Activated CD4-positive, alpha-beta T cell treated with anti-CD3 and anti-CD28 coated beads, Interleukin-10, Interleukin-2, amounts not matched to agents 100 ng/mL and 50 ng/mL, durations not matched to agents 16 hours and 8 hours (primary cell): ENCODE data around the gene NLN.
"Not testable (repeated sequence)": the region's sequence is repeated elsewhere in the genome, so short reads cannot be mapped to it uniquely, and the experiment has no call there.

Experiments used
- DNase-seq: peaks from one replicate; pipeline ENCODE4 v3.0.0-alpha.2; 2020

NLN gene

GRCh38 chr5:65734196-65734775 lies 12.3 kb downstream of the NLN start:
- not testable (repeated sequence) for DNase-seq

DNA sequence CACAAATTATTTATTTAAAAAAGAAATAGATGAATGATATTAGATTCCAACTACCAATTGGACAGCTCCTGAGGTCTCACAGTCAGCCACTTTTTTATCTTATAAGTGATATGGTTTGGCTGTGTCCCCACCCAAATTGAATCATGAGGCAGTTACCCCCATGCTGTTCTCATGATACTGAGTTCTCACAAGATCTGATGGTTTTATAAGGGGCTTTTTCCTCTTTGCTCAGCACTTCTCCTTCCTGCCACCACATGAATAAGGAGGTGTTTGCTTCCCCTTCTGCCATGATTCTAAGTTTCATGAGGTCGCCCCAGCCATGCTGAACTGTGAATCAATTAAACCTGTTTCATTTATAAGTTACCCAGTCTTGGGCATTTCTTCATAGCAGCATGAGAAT lies 12.9 kb downstream of the NLN start:
- no peak for DNase-seq

DNA sequence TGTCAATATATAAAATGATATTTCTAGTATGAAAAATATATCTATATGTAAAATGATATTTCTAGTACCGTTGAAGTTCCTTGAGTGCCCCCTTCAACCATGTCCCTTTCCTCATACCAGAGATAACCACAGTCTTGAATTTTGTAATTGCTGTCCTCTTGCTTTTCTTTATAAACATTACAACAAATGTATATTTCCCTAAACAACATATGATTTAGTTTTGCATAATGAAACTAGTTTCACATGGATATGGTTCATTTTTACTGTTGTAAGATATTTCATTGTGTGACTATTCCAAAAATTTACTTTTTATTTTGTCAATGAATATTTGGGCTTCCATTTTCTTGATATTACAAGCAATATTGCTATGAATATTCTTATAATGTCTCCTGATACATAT lies 14.0 kb downstream of the NLN start:
- no peak for DNase-seq

DNA sequence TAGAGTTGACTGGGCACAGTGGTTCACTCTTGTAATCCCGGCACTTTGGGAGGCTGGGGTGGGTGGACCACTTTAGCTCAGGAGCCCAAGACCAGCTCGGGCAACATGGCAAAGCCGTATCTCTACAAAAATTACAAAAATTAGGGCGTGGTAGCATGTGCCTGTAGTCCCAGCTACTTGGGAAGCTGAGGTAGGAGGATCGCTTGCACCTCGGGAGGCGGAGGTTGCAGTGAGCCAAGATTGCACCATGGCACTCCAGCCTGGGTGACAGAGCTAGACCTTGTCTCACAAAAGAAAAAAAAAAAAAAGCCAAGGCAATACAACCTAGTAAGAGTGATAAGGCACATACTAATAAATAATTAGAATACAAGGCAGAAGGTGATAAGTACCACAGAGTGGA lies 15.8 kb downstream of the NLN start:
- DNase-seq = no peak

- no peak for DNase-seq
These were observed 16.3 kb downstream of the NLN start for GRCh38 chr5:65738305-65738704.

GRCh38 chr5:65739162-65739561 lies 17.2 kb downstream of the NLN start:
- no peak for DNase-seq

DNA sequence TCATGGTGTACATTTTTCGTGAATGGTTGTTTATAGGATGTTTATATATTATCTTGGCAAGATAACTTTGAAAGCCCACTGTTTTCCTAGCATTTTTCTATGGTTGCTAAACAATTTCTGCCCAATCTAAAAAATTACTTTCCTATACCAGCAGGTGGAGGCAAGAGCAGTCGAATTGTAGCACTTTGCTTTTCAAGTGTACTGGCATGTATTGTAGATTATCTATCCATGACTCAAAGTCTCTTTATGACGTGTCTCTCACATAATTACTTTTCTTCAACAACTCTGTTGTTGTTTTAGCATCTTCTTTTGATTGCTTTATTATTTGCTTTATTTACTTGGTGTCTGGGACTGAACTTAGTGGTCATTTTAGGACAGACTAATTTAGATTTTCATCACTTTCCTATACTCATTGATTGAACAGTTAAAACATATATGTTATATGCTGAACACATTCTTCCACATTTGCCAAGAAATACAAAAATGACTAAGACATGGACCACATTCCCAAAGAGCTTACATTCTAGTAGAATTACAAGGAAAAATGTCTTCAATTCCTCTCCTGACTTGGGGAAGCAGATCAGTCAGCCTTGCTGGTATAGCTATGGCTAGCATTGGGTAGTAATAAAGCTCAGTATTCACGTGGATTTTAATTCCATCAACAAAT lies 20.7 kb downstream of the NLN start:
- DNase-seq = peak; percentile 80

- DNase-seq = no peak
These were observed 27.3 kb downstream of the NLN start for GRCh38 chr5:65749221-65749844.

DNA sequence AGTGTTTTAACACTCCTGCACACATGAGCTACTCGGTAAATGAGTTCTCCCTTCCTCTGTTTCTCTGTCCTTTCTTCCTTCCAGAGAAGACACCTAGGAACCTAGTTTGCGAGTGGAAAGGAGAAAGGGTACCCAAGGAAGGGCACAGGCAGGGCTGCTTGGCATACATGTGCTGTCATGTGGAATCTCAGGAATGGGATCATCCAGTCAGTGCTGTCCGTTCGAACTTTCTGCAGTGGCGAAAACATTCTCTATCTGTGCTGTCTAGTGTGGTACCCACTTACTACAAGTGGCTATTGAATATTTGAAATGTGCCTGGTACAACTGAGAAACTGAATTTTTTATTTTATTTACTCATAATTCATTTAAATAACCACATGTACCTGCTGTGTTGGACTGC lies 28.0 kb downstream of the NLN start:
- DNase-seq = no peak

DNA sequence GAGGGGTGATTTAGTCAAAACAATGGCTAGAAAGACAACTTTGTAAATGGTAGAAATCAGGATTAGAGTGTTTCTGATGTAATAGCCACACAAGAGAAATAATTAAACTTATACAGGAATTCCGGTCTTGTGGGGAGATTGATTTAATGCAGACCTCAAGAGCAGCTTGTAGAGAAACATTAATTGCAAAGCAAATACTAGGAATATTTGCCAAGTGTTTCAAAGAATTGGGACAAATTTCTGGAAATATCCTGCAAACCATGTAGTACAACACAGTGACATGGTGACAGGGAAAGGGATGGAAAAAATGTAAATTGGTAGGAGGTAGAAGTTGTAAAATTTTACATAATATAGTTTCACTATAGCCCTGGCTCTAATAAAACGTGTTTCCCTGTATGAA lies 28.9 kb downstream of the NLN start:
- no peak for DNase-seq

DNA sequence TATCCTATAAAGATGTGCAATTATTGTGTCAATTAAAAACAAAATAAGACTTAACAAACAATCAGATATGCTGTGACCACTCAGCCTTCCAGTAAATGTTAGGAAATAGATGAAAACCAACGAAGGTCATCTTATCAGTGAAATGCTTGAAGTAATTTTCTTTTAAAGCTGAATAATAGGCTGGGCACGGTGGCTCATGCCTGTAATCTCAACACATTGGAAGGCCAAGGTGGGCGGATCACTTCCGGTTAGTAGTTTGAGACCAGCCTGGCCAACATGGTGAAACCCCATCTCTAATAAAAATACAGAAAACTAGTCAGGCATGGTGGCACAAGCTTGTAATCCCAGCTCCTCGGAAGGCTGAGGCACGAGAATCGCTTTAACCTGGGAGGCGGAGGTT lies 31.2 kb downstream of the NLN start:
- DNase-seq = no peak

- no peak for DNase-seq
These were observed 36.6 kb downstream of the NLN start for GRCh38 chr5:65758546-65759144.

DNA sequence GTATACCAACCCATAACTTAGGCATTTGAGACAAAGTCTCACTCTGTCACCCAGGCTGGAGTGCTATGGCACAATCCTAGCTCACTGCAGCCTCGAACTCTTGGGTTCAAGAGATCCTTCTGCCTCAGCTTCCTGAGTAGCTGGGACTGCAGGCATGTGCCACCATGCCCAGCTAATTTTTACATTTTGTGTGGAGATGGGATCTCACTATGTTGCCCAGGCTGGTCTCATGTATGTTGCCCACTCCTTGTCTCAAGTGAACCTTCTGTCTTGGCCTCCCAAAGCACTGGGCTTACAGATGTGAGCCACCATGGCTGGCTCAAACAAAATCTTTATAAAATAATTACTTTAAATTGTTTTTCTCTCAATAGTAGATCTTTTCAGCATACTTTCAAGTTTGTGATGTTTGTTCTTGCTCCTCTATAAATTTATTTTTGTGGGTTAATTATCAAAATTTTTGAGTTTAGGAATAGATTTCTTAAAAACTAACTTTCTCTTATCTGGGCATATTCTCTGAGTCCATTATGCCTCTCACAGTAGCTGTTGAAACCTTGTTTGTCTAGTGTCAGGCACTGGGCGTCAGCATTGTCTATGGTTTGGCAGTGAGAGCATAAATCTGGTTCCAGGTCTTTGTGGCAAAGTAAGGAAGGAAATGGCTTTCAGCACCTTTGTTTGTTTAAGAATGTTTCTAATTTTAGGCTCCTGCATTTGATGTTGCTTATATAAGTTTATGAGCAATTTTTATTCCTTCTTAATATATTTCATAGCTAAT lies 38.7 kb downstream of the NLN start:
- peak; percentile 40 for DNase-seq

DNA sequence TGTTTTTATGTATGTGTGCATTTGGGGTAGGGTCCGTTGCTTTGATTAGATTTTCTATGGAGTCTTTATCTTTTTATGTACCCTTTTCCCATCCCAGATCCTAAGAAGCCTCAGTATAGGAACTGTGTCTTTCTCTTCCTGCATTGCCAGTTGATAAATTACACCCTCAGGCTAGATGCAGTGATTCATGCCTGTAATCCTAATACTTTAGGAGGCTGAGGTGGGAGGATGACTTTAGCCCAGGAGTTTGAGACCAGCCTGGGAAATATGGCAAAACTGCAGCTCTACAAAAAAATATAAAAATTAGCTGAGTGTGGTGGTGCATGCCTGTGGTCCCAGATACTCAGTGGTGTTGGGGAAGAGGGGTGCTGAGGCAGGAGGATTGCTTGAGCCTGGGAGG lies 40.2 kb downstream of the NLN start:
- no peak for DNase-seq

DNA sequence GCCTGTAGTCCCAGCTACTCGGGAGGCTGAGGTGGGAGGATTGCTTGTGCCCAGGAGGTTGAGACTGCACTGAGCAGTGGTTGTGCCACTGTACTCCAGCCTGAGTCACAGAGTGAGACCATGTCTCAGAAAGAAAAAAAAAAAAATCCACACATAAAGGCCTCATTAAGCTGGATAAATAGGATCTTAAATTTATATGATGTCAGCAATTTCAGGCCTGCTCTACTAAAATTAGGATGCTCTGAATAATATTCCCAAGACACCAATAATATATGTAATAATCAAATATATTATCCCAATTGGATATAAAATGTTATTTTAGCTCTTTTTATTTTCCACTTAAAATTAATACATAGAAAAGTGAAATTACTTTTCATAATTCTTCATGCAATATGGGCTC lies 43.6 kb downstream of the NLN start:
- no peak for DNase-seq

GRCh38 chr5:65766175-65766574 lies 44.2 kb downstream of the NLN start:
- peak; percentile 9 for DNase-seq

- no peak for DNase-seq
These were observed 44.8 kb downstream of the NLN start for GRCh38 chr5:65766781-65767180.

DNA sequence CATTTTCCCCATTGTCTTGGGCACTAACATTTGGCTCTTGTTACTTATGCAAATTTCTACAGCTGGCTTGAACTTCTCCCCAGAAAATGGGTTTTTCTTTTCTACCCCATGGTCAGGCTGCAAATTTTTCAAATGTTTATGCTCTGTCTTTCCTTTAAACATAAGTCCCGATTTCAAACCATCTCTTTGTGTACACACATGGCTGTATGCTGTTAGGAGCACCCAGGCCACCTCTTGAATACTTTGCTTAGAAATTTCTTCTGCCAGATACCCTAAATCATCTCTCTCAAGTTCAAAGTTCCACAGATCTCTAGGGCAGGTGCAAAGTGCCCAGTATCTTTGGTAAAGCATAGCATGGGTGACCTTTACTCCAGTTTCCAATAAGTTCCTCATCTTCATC lies 45.6 kb downstream of the NLN start:
- DNase-seq = no peak

DNA sequence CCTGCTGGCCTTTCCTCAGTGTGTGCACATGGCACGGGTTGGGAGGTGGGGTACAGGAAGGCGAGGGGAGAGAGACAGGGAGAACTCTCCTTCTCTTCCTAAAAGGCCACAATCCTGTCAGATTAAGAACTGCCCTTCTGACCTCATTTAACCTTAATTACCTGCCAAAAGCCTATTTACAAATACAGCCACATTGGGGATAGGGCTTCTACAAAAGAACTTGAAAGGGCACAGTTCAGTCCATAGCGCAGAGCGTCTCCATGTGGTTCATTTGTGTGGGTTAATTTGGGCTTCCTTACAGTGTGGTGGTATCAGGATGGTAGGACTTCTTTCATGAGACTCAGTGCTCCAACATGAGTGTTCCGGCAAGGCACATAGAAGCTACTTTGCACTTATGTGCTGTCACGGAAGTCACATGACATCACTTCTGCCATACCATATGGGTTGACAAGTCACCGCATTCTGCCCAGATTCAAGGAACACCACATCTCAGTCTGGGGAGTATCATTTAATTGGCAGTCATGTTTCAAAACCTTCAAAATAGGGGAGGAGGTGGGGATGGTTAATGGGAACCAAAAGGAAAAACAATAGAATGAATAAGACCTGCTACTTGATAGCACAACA lies 46.8 kb downstream of the NLN start:
- no peak for DNase-seq

- DNase-seq = peak; percentile 17
These were observed 47.5 kb downstream of the NLN start for GRCh38 chr5:65769539-65769938.

GRCh38 chr5:65771266-65771665 lies 49.3 kb downstream of the NLN start:
- DNase-seq = no peak

- not testable (repeated sequence) for DNase-seq
These were observed 51.0 kb downstream of the NLN start for GRCh38 chr5:65772963-65773362.

DNA sequence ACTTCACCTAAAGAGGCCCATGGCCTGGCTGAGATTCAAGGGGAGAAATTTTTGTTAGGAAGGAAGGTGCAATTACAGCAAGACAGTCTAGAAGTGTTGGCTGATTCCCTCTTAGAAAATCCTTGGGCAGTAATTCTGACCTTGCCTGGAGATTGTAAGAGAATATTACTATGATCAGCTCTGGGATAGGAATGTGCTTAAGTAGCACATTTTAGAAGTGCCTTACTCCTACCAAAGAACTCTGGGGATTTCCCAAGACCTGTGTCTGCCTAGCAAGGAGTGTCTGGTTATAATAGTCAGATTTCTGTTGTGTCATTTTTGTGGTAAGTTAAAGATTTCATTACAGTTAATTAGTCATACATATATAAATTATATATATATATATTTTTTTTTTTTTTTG lies 52.3 kb downstream of the NLN start:
- DNase-seq = peak; percentile 61
